Ureter (tissue), 1 donor: ENCODE results near the gene CYBRD1. TPM values are rescaled to one million over a fixed set of nuclear protein-coding genes. Genes with fewer than 3 reads are reported as not detected.
"Not testable (repeated sequence)": the region's sequence is repeated elsewhere in the genome, so short reads cannot be mapped to it uniquely, and the experiment has no call there.

Experiments
- DNase-seq: peaks from one replicate; pipeline ENCODE4 v3.0.0-alpha.2; 2020; ENCODE audit warnings: low spot score
- total RNA-seq: library from RNA; stranded (reverse); gene quantifications from one replicate; pipeline ENCODE4 v1.2.4, GENCODE V29; 2023
- donor health status: DM: yes; HTN: yes; CAD: no.

CYBRD1 gene
- 60.7 TPM for total RNA-seq

DNA sequence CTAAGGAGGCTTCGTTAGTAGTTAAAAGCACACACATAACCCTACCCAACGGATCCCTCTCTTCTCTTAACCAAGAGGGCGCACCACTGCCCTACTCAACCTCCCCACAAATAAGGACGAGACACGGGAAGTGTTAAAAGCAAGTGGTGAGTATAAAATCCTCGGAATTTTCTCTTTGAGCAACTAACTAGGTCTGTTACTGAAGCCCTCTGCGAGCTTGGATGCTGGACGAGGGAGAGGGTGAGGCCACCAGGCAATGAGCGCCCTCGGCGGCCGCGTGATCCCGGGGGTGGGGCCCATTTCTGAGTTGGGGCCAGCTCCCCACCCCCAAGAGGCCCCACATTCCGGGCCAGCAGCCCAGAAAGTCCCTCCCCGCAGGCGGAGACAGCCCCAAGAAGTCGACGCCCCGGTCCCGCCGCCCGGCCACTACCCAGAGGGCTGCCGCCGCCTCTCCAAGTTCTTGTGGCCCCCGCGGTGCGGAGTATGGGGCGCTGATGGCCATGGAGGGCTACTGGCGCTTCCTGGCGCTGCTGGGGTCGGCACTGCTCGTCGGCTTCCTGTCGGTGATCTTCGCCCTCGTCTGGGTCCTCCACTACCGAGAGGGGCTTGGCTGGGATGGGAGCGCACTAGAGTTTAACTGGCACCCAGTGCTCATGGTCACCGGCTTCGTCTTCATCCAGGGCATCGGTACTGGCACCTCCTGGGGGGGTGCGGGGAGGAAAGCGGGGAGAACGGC, at the start of gene CYBRD1:
Gene CYBRD1 (plus strand): TSS at position 423 of the 736 bp plus-strand sequence. CDS start 72 bp downstream, at position 495.
- DNase-seq = peak; percentile 87

- no peak for DNase-seq
Measured at GRCh38 chr2:171475979-171476378, 46.3 kb upstream of the CYBRD1 start.

GRCh38 chr2:171478345-171478744, 43.9 kb upstream of the CYBRD1 start:
- DNase-seq = no peak

- DNase-seq = no peak
Measured at GRCh38 chr2:171479154-171479814, 43.0 kb upstream of the CYBRD1 start.

GRCh38 chr2:171480908-171481307, 41.4 kb upstream of the CYBRD1 start:
- no peak for DNase-seq

DNA sequence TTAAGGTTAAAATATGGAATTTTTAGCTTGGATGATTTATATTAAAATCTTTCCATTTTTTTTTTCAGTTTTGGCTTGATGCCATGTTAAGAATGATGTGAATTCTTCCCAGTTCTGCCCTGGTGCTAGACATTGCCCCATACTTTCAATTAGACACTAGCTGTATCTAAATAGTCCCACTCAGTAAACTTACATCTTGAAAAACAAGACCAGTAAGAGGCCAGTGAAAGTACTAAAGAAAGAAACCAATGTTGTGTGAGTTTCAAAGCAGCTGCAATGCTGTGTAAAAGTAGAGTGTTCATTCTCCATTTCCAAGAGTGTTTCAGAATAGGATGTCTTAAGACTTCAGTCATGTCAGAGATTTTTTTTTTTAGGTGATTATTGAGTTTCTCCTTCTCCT, 40.0 kb upstream of the CYBRD1 start:
- DNase-seq = no peak

DNA sequence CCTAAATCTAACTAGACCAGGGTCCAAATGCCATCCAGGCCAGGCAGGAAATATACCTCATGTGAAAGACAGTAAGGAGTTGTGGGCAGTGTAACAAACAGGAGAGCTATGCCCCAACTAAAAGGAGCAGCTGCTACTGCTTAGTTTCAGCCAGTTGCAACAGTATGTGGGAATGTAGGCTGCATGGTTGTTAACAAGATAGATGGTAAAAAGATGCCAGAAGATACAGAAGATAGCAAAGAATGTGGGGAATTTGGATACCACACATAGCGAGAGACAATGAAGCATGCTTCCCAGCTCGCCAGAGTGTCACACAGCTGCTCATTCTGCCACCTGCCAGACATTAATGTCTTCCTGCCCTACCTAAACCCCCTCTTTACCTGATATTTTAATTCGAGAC, 39.4 kb upstream of the CYBRD1 start:
- no peak for DNase-seq

- no peak for DNase-seq
Measured at GRCh38 chr2:171483793-171484192, 38.5 kb upstream of the CYBRD1 start.

- no peak for DNase-seq
Measured at GRCh38 chr2:171485116-171485515, 37.2 kb upstream of the CYBRD1 start.

DNA sequence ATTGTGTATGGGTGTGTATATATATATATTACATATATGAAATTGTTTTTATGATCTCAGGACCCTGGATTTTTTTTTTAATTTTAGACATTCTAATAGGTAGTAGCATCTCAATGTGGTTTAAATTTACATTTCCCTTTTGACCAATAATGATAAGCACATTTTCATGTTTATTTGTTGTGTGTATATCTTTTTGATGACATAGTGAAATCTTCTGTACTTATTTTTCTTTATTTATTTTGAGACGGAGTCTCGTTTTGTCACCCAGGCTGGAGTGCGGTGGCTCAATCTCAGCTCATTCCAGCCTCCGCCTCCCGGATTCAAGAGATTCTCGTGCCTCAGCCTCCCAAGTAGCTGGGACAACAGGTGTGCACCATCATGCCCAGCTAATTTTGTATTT, 35.1 kb upstream of the CYBRD1 start:
- DNase-seq = no peak

- DNase-seq = no peak
Measured at GRCh38 chr2:171487803-171488259, 34.4 kb upstream of the CYBRD1 start.

- DNase-seq = no peak
Measured at GRCh38 chr2:171490577-171490976, 31.7 kb upstream of the CYBRD1 start.

DNA sequence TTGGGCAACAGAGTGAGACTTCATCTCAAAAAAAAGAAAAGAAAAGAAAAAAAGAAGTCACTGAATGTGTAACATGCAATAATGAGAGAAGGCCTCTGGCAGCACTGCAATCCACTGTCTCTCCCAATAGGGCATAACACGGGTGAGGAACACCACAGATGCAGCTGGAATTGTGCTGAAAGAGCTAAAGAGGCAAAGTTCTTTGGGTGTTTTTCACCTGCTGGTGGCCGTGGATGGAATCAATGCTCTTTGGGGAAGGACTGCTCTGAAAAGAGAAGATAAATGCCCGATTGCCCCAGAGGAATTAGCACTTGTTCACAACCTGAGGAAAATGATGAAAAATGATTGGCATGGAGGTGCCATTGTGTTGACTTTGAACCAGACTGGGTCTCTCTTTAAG, 31.0 kb upstream of the CYBRD1 start:
- DNase-seq = no peak

DNA sequence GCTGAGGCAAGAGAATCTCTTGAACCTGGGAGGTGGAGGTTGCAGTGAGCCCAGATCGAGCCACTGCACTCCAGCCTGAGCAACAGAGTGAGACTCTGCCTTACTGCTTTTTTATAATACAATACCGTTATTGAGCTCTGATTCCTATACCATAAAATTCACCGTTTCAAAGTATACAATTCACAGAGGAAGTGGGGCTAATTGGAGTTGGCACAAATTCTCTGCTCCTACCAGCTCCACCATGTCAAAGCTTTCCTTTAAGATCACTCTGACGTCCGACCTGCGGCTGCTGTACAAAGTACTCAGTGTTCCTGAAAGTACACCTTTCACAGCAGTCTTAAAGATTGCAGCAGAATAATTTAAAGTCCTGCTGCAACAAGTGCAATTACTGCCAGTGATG, 29.6 kb upstream of the CYBRD1 start:
- DNase-seq = no peak

DNA sequence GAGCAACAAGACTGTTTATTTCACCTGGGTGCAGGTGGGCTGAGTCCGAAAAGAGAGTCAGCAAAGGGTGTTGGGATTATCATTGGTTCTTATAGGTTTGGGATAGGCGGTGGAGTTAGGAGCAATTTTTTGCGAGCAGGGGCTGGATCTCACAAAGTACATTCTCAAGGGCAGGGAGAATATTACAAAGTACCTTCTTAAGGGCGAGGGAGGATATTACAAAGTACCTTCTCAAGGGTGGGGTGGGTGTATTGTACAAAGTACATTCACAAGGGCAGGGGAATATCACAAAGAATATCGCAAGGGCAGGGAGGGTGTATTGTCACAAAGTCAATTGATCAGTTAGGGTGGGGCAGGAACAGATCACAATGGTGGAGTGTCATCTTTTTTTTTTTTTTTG, 24.6 kb upstream of the CYBRD1 start:
- DNase-seq = not testable (repeated sequence)

- DNase-seq = no peak
Measured at GRCh38 chr2:171505374-171505773, 16.9 kb upstream of the CYBRD1 start.

GRCh38 chr2:171509945-171510731, 12.1 kb upstream of the CYBRD1 start:
- DNase-seq = no peak

- no peak for DNase-seq
Measured at GRCh38 chr2:171512014-171512413, 10.3 kb upstream of the CYBRD1 start.

DNA sequence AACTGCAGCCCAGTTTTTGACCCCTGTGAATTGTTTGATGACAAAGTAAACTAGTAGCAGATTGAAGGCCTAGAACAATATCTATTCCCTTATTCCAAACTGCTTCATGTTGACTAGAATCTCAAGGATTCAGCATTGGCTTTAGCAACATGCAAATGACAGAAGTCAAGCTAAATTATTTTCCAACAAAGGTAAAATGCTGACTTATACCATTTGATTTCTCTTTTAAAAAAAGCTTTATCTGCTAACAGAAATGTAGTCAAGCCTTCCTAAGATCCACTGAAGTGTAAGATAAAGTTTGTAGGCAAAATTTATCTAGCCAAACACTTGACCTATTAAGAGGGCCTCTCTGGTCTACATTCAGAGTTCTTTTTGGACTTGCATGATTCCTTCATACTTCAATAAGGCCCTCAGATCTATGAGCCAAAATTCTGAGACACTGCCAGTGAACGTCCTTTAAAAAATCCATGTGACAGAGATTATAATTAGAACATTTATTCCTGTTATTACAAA, 9.5 kb upstream of the CYBRD1 start:
- no peak for DNase-seq

GRCh38 chr2:171513719-171514160, 8.5 kb upstream of the CYBRD1 start:
- no peak for DNase-seq

- no peak for DNase-seq
Measured at GRCh38 chr2:171514908-171515582, 7.2 kb upstream of the CYBRD1 start.
